GM21515 (cell line): ENCODE results near the gene RALGPS1.
"Not testable (repeated sequence)": the region's sequence is repeated elsewhere in the genome, so short reads cannot be mapped to it uniquely, and the experiment has no call there.

Experiments used
- ATAC-seq: cut with Tn5 transposase; IDR thresholded peaks from one replicate; pipeline ENCODE4 v1.9.1; 2021; ENCODE audit not compliant: unreplicated experiment

The RALGPS1 gene

GRCh38 chr9:126985870-126986498 lies 71.4 kb downstream of the RALGPS1 start:
- ATAC-seq = no peak

GRCh38 chr9:126986506-126986951 lies 71.9 kb downstream of the RALGPS1 start:
- no peak for ATAC-seq

GRCh38 chr9:126988857-126989256 lies 74.3 kb downstream of the RALGPS1 start:
- ATAC-seq = no peak

GRCh38 chr9:126989847-126990842 lies 75.6 kb downstream of the RALGPS1 start:
- ATAC-seq = no peak

- ATAC-seq = no peak
Measured at GRCh38 chr9:126991183-126991582, 76.6 kb downstream of the RALGPS1 start.

GRCh38 chr9:126992427-126992826 lies 77.8 kb downstream of the RALGPS1 start:
- no peak for ATAC-seq

GRCh38 chr9:126999315-127000068 lies 84.9 kb downstream of the RALGPS1 start:
- ATAC-seq = no peak

GRCh38 chr9:127004946-127005769 lies 90.6 kb downstream of the RALGPS1 start:
- peak; percentile 93 for ATAC-seq

GRCh38 chr9:127005770-127006314 lies 91.3 kb downstream of the RALGPS1 start:
- ATAC-seq = no peak

- ATAC-seq = no peak
Measured at GRCh38 chr9:127007638-127008037, 93.1 kb downstream of the RALGPS1 start.

- ATAC-seq = no peak
Measured at GRCh38 chr9:127008076-127008475, 93.5 kb downstream of the RALGPS1 start.

- ATAC-seq = no peak
Measured at GRCh38 chr9:127011772-127012171, 97.2 kb downstream of the RALGPS1 start.

- ATAC-seq = no peak
Measured at GRCh38 chr9:127012250-127012649, 97.7 kb downstream of the RALGPS1 start.

- ATAC-seq = no peak
Measured at GRCh38 chr9:127013597-127013996, 99.0 kb downstream of the RALGPS1 start.

GRCh38 chr9:127014216-127014909 lies 99.8 kb downstream of the RALGPS1 start:
- ATAC-seq = no peak

GRCh38 chr9:127014910-127015540 lies 100.4 kb downstream of the RALGPS1 start:
- ATAC-seq = no peak

GRCh38 chr9:127015921-127016512 lies 101.4 kb downstream of the RALGPS1 start:
- no peak for ATAC-seq

GRCh38 chr9:127017979-127018378 lies 103.4 kb downstream of the RALGPS1 start:
- ATAC-seq = not testable (repeated sequence)

- no peak for ATAC-seq
Measured at GRCh38 chr9:127018935-127019334, 104.4 kb downstream of the RALGPS1 start.
